ENCODE data around the gene FAF2. TPM values are rescaled to one million over a fixed set of nuclear protein-coding genes. Genes with fewer than 3 reads are reported as not detected.
A peak's percentile ranks its signal among the peaks of the same experiment; 100 is the strongest.

FAF2 gene
- total RNA-seq, 4 donors from 2014 or later, result 14.0 to 20.7 (median 14.7) TPM

DNA sequence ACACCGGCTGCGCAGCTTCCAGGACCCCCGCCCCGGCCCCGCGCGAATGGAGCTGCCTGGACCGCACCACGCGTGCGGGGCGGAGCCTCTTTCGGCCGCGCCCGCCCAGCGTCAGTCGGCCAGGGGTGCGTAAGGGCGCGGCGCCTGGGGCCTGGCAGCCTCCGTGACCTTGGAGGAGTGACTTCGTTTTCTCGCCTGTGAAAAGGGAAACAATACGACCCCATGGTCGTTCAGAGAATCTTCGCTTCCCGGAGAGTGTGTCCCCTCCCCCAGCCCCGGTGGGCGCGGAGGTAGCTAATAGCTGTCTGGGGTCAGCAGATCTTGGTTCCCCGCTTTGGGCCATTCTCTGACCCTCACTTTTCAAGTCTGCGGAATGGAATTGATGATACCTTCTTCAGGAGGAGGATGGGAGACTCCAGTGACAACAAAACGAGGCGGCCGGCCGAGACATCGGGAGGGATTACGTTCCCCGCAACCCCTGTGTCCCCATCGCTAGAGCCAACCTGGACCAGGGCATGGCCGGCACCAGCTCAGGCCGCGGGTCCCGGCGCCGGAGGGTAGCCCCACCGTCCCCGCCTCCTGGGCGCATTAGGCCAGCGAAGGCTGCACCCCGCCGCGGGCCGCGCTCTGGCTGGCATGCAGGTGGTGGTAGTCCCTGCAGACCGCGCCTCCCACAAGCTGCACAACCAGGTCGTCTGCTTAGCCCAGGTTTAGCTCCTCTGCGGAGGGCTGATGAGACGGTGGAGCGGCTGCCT, 95.4 kb downstream of the FAF2 start:
- intact Hi-C loops (cut with DNase I; ENCODE audit: low total_unique reads), result loop anchor here (1.0 kb wide), 2 partner anchors 95 to 104 kb away; partner anchors contain the start of genes FAF2 and TSPAN17
- in situ Hi-C loops (cut with MboI; ENCODE audit: low sequenced_read_pairs in 4 of 4), result loop anchor here in 2 of 4 donors (25.0 kb wide), 3 partner anchors 106 to 469 kb away; partner anchors contain the start of genes CLTB (in 1 of the 2), FAF2 (in 1 of the 2), UIMC1 (in 1 of the 2) and ZNF346 (in 1 of the 2)
- DNase-seq (peak; percentile 54 to 76), ATAC-seq (peak; percentile 86 to 88)
- Histone ChIP-seq H3K36me3 (no peaks in the 10 kb centered on the region), H3K4me1 (peaks cover 20 to 27% of the 10 kb centered on the region in 2 donors), H3K4me3 (peak overlapping the region; percentile 69 to 77 (median 74)), H3K27me3 (no peaks in the 10 kb centered on the region), H3K9me3 (no peaks in the 10 kb centered on the region), H3K27ac (peak overlapping the region; percentile 91 to 99 (median 94))
- peak; percentile 77 for TF ChIP-seq POLR2A (IDR thresholded peaks at IDR 0.05)
- TF ChIP-seq CTCF (IDR thresholded peaks at IDR 0.05 in 4 of 5, conservative IDR thresholded peaks at IDR 0.05 in 1 of 5), result no peak

- TF ChIP-seq POLR2A (IDR thresholded peaks at IDR 0.05) (no peak), CTCF (IDR thresholded peaks at IDR 0.05 in 4 of 5, conservative IDR thresholded peaks at IDR 0.05 in 1 of 5) (no peak)
- no peaks in the 10 kb centered on the region for H3K9me3 ChIP-seq
- H3K4me3 ChIP-seq, result no peak overlapping the region
- H3K36me3 ChIP-seq, result no peaks in the 10 kb centered on the region
- intact Hi-C loops (cut with DNase I; ENCODE audit: low total_unique reads), result no loop called here
- H3K4me1 ChIP-seq, result peaks cover 19 to 24% of the 10 kb centered on the region in 2 donors
- no peak overlapping the region for H3K27ac ChIP-seq
- DNase-seq (no peak), ATAC-seq (no peak)
- in situ Hi-C loops (cut with MboI; ENCODE audit: low sequenced_read_pairs in 4 of 4), result loop anchor here in 2 of 4 donors (25.0 kb wide), 3 partner anchors 108 to 467 kb away; partner anchors contain the start of genes CLTB (in 1 of the 2), FAF2 (in 1 of the 2), UIMC1 (in 1 of the 2) and ZNF346 (in 1 of the 2)
- H3K27me3 ChIP-seq, result no peaks in the 10 kb centered on the region
Measured at GRCh38 chr5:176545388-176545736, 97.2 kb downstream of the FAF2 start.

DNA sequence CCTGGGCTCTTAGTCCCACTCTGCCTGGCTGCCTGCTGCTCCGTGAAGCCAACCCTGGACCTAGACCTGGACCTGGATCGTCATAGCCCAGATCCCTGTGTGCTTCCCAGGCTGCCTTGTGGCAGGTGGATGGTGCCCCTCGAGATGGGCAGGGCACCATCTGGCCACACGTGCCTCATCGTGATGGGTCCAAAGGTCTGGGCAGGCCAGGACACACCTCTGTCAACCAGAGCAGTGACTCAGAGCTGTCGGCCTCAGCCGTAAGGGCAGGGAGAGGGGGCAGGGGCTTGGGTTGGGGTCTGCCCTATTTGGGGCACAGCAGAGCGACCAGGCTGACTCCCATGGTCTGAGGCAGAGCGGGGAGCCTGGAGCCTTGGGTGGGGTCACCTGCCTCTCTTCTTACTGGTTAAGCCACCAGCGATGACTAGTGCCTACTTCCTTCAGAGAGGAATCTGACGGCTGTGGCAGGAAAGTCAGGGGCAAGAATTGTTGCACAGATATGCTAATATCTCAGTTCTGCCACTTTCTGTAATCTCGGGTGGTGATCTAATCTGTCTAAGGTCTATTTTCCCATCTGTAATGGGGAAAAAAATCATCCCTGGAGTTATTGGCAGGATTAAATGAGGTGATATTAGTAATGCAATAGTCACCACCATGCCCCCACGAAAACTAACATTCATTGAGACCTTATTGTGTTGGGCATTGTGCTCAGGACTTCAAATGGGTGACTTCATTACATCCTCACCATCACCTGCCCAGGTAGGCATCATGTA, 97.7 kb downstream of the FAF2 start:
- H3K4me1 ChIP-seq, result peaks cover 19 to 24% of the 10 kb centered on the region in 2 donors
- no peaks in the 10 kb centered on the region for H3K36me3 ChIP-seq
- ATAC-seq (no peak), DNase-seq (no peak)
- TF ChIP-seq CTCF (IDR thresholded peaks at IDR 0.05 in 4 of 5, conservative IDR thresholded peaks at IDR 0.05 in 1 of 5) (no peak), POLR2A (IDR thresholded peaks at IDR 0.05) (no peak)
- H3K9me3 ChIP-seq, result no peaks in the 10 kb centered on the region
- H3K27me3 ChIP-seq, result no peaks in the 10 kb centered on the region
- H3K4me3 ChIP-seq, result no peak overlapping the region
- intact Hi-C loops (cut with DNase I; ENCODE audit: low total_unique reads), result no loop called here
- H3K27ac ChIP-seq, result no peak overlapping the region
- in situ Hi-C loops (cut with MboI; ENCODE audit: low sequenced_read_pairs in 4 of 4), result loop anchor here in 2 of 4 donors (25.0 kb wide), 3 partner anchors 109 to 466 kb away; partner anchors contain the start of genes CLTB (in 1 of the 2), FAF2 (in 1 of the 2), UIMC1 (in 1 of the 2) and ZNF346 (in 1 of the 2)

GRCh38 chr5:176547802-176548201, 99.6 kb downstream of the FAF2 start:
- DNase-seq, result no peak
- peaks cover 7 to 14% of the 10 kb centered on the region in 2 donors for H3K4me1 ChIP-seq
- intact Hi-C loops (cut with DNase I; ENCODE audit: low total_unique reads) (no loop called here), in situ Hi-C loops (cut with MboI; ENCODE audit: low sequenced_read_pairs in 4 of 4) (loop anchor here in 2 of 4 donors (25.0 kb wide), 3 partner anchors 111 to 464 kb away; partner anchors contain the start of genes CLTB (in 1 of the 2), FAF2 (in 1 of the 2), UIMC1 (in 1 of the 2) and ZNF346 (in 1 of the 2))
- ATAC-seq, result no peak
- no peak overlapping the region for H3K4me3 ChIP-seq
- no peaks in the 10 kb centered on the region for H3K36me3 ChIP-seq
- no peak for TF ChIP-seq CTCF (IDR thresholded peaks at IDR 0.05 in 4 of 5, conservative IDR thresholded peaks at IDR 0.05 in 1 of 5)
- TF ChIP-seq POLR2A (IDR thresholded peaks at IDR 0.05), result no peak
- no peaks in the 10 kb centered on the region for H3K9me3 ChIP-seq
- H3K27me3 ChIP-seq, result peaks cover 0 to 14% (median 2%) of the 10 kb centered on the region in 3 donors
- H3K27ac ChIP-seq, result no peak overlapping the region
